MCF 10A (cell line): ENCODE data around the gene COPS2. TPM values are rescaled to one million over a fixed set of nuclear protein-coding genes. Genes with fewer than 3 reads are reported as not detected.
A peak's percentile ranks its signal among the peaks of the same experiment; 100 is the strongest.

Experiments used
- Bru-seq: library from RNA; stranded (reverse); fragments of 400-500 nt; gene quantifications from one replicate; lab custom pipeline; 2021; lab: Mats Ljungman, UMichigan
- BruChase-seq, 2 experiments: library from RNA; stranded (reverse); fragments of 400-500 nt; gene quantifications; one replicate each; lab custom pipeline; 2021; lab: Mats Ljungman, UMichigan
- BruUV-seq: library from RNA; stranded (reverse); fragments of 400-500 nt; replicated peaks from 2 replicates; lab custom pipeline; 2021; lab: Mats Ljungman, UMichigan
- CTCF ChIA-PET: fragments of 300-600 bp; sonication (Branson Sonifier 250); formaldehyde crosslinking; extraction: SDS; loops from one replicate; lab custom pipeline; 2021; ENCODE audit warnings: antibody characterized with exemption, inconsistent platforms; lab: Yijun Ruan, JAX
- POLR2A ChIA-PET: fragments of 300-600, 350-650 bp; sonication (Branson Sonifier 250); formaldehyde crosslinking; extraction: SDS; loops from one replicate; lab custom pipeline; 2020; ENCODE audit warnings: antibody characterized with exemption, inconsistent platforms; lab: Yijun Ruan, JAX
- DNase-seq: peaks from one replicate; pipeline ENCODE4 v3.0.0-alpha.2; 2018; ENCODE audit not compliant: unreplicated experiment
- H3K27ac Mint-ChIP-seq: one replicate; pipeline ENCODE4 v1.8.0; 2022; ENCODE audit warnings: mild to moderate bottlenecking, low read depth, mixed read lengths; ENCODE audit not compliant: unreplicated experiment
- H3K27me3 Mint-ChIP-seq: one replicate; pipeline ENCODE4 v1.8.0; 2022; ENCODE audit warnings: mixed read lengths; ENCODE audit not compliant: insufficient read depth, unreplicated experiment
- H3K36me3 Mint-ChIP-seq: one replicate; pipeline ENCODE4 v1.8.0; 2022; ENCODE audit warnings: mild to moderate bottlenecking, moderate library complexity, mixed read lengths; ENCODE audit not compliant: insufficient read depth, unreplicated experiment
- H3K4me1 Mint-ChIP-seq: one replicate; pipeline ENCODE4 v1.8.0; 2022; ENCODE audit warnings: mixed read lengths; ENCODE audit not compliant: insufficient read depth, unreplicated experiment
- H3K4me3 Mint-ChIP-seq: one replicate; pipeline ENCODE4 v1.8.0; 2022; ENCODE audit warnings: mild to moderate bottlenecking, moderate library complexity, mixed read lengths; ENCODE audit not compliant: unreplicated experiment
- H3K9me3 Mint-ChIP-seq: one replicate; pipeline ENCODE4 v1.8.0; 2022; ENCODE audit warnings: mixed read lengths; ENCODE audit not compliant: unreplicated experiment
- CTCF ChIP-seq: fragments of 200-600 bp; IDR thresholded peaks from one replicate; pipeline ENCODE4 v1.8.0; 2022; ENCODE audit warnings: antibody characterized with exemption, mild to moderate bottlenecking; ENCODE audit not compliant: unreplicated experiment
- intact Hi-C: fragments of 100-400 bp; cut with micrococcal nuclease; formaldehyde crosslinking; loops from 2 replicates; pipeline ENCODE4 v1.14.1; 2022
- long read RNA-seq: library from polyadenylated mRNA; stranded (forward); transcript quantifications from one replicate; pipeline ENCODE4 v2.0.0, GENCODE V29; 2022
- total RNA-seq: library from RNA; stranded (reverse); gene quantifications from 2 replicates; pipeline ENCODE4 v1.2.3, GENCODE V29; 2022

COPS2 gene
- 123 and 132 TPM in 2 replicates for total RNA-seq
- percentile 97 among the genes with signal in this experiment for Bru-seq, nascent RNA
- percentile 98 among the genes with signal in this experiment for BruChase-seq, experiment 1, labeled RNA remaining after a 6-hour chase
- percentile 97 among the genes with signal in this experiment for BruChase-seq, experiment 2, labeled RNA remaining after a 2-hour chase
- long read RNA-seq, full-length matches to known transcripts = 143 of 161 reads
- long read RNA-seq, partial matches to known transcripts = 5 of 161 reads
- long read RNA-seq, other reads (novel, unspliced or antisense) = 13 of 161 reads

- intact Hi-C loops = loop anchor here (1.0 to 5.0 kb wide), 2 partner anchors 109 to 267 kb away; partner anchors contain the start of genes FGF7 and SECISBP2L
Observed at GRCh38 chr15:49155110-49155833, at the start of gene COPS2. COPS2 (minus strand) TSS chr15:49155599; CDS start chr15:49155578, 21 bp downstream.

GRCh38 chr15:49200347-49200746 is 44.9 kb upstream of the COPS2 start:
- TF ChIP-seq CTCF = no peak
- peaks cover 39% of the 10 kb centered on the region for H3K36me3 Mint-ChIP-seq
- intact Hi-C loops = no loop called here
- H3K4me3 Mint-ChIP-seq = no peak overlapping the region
- POLR2A ChIA-PET = interaction anchor here (0.6 to 2.0 kb wide), 3 partner anchors 10 to 45 kb away, joined by 3 to 6 read pairs (median 6); partner anchors contain the start of genes COPS2 and GALK2
- no TSS peak for BruUV-seq
- CTCF ChIA-PET = no interaction called here
- H3K4me1 Mint-ChIP-seq = peaks cover 16% of the 10 kb centered on the region
- no peak overlapping the region for H3K27ac Mint-ChIP-seq
- no peaks in the 10 kb centered on the region for H3K9me3 Mint-ChIP-seq
- H3K27me3 Mint-ChIP-seq = no peaks in the 10 kb centered on the region
- no peak for DNase-seq

More at GRCh38 chr15:49155110-49155833, at the start of gene COPS2:
- Mint-ChIP-seq H3K4me3 (peak within 1 kb of the TSS; percentile 98), H3K4me1 (peaks cover 29% of the 10 kb centered on the region), H3K27me3 (no peaks in the 10 kb centered on the region), H3K9me3 (no peaks in the 10 kb centered on the region), H3K36me3 (peaks cover 14% of the 10 kb centered on the region), H3K27ac (peak within 1 kb of the TSS; percentile 94)
- BruUV-seq = TSS peak; percentile 48
- DNase-seq = peak; percentile 98
- POLR2A ChIA-PET = interaction anchor here (0.6 to 4.9 kb wide), 46 partner anchors 9 to 1271 kb away, joined by 3 to 140 read pairs (median 4); partner anchors contain the start of genes CEP152, DTWD1, EID1 and FAM227B
- TF ChIP-seq CTCF = no peak
- CTCF ChIA-PET = interaction anchor here (0.7 to 2.2 kb wide), 4 partner anchors 9 to 980 kb away, joined by 3 to 9 read pairs (median 4); no protein-coding TSS in a partner anchor

GRCh38 chr15:49199666-49200065 is 44.3 kb upstream of the COPS2 start:
- Mint-ChIP-seq H3K27ac (no peak overlapping the region), H3K9me3 (no peaks in the 10 kb centered on the region), H3K4me3 (no peak overlapping the region), H3K4me1 (peaks cover 16% of the 10 kb centered on the region), H3K27me3 (no peaks in the 10 kb centered on the region), H3K36me3 (peaks cover 33% of the 10 kb centered on the region)
- no TSS peak for BruUV-seq
- POLR2A ChIA-PET = interaction anchor here (0.8 to 2.0 kb wide), 3 partner anchors 10 to 44 kb away, joined by 3 to 6 read pairs (median 3); partner anchors contain the start of genes COPS2 and GALK2
- CTCF ChIA-PET = no interaction called here
- intact Hi-C loops = no loop called here
- no peak for DNase-seq
- no peak for TF ChIP-seq CTCF
